Thoracic aorta (tissue), 2 donors: Measurements from ENCODE around the gene DPP6. TPM values are rescaled to one million over a fixed set of nuclear protein-coding genes. Genes with fewer than 3 reads are reported as not detected.

Source experiments
- ATAC-seq: fragments of 150-250 bp; one replicate; pipeline ENCODE4 v1.8.0; 2017; ENCODE audit warnings: low read depth; ENCODE audit not compliant: insufficient number of reproducible peaks, low FRiP score
- DNase-seq: peaks from one replicate; pipeline ENCODE4 v3.0.0-alpha.2; 2020; ENCODE audit warnings: low spot score
- H3K27ac ChIP-seq, 2 donors: fragments of 200-600 bp; sonication (generic); 1 replicate in 1 of 2; 2 replicates in 1 of 2; pipeline ENCODE4 v1.5.1; 2016; ENCODE audit warnings: mild to moderate bottlenecking in 2 of 2, moderate library complexity in 2 of 2
- H3K27me3 ChIP-seq: fragments of 200-600 bp; sonication (generic); replicated peaks from 2 replicates; pipeline ENCODE4 v1.6.0; 2016; ENCODE audit warnings: mild to moderate bottlenecking; ENCODE audit not compliant: insufficient read depth
- H3K36me3 ChIP-seq: fragments of 200-600 bp; sonication (generic); one replicate; pipeline ENCODE4 v1.5.1; 2016
- H3K4me1 ChIP-seq, 2 donors: fragments of 200-600 bp; sonication (generic); 1 replicate in 1 of 2; 2 replicates in 1 of 2; pipeline versions ENCODE4 v1.5.1 to v1.6.0; 2016; ENCODE audit warnings: low read depth in 2 of 2, mild to moderate bottlenecking in 1 of 2; ENCODE audit not compliant: control insufficient read depth in 1 of 2
- H3K4me3 ChIP-seq: fragments of 200-600 bp; sonication (generic); 2 replicates; pipeline ENCODE4 v1.5.1; 2016; ENCODE audit warnings: mild to moderate bottlenecking
- H3K9me3 ChIP-seq: fragments of 200-600 bp; sonication (generic); 2 replicates; pipeline ENCODE4 v1.5.1; 2016
- total RNA-seq, 2 donors: library from RNA; depleted of rRNA; stranded (reverse); fragments of >200 nt; gene quantifications; one replicate each; pipeline versions ENCODE4 v1.1.0 to v1.2.3, GENCODE V29; 2016
- TF ChIP-seq, protein P1 (sequence below): fragments of 200-600 bp; sonication (generic); IDR thresholded peaks from one replicate; pipeline ENCODE4 v1.5.1; 2019; ENCODE audit warnings: antibody characterized with exemption

DPP6 gene
- total RNA-seq, 2 donors from 2014 or later = not detected

DNA sequence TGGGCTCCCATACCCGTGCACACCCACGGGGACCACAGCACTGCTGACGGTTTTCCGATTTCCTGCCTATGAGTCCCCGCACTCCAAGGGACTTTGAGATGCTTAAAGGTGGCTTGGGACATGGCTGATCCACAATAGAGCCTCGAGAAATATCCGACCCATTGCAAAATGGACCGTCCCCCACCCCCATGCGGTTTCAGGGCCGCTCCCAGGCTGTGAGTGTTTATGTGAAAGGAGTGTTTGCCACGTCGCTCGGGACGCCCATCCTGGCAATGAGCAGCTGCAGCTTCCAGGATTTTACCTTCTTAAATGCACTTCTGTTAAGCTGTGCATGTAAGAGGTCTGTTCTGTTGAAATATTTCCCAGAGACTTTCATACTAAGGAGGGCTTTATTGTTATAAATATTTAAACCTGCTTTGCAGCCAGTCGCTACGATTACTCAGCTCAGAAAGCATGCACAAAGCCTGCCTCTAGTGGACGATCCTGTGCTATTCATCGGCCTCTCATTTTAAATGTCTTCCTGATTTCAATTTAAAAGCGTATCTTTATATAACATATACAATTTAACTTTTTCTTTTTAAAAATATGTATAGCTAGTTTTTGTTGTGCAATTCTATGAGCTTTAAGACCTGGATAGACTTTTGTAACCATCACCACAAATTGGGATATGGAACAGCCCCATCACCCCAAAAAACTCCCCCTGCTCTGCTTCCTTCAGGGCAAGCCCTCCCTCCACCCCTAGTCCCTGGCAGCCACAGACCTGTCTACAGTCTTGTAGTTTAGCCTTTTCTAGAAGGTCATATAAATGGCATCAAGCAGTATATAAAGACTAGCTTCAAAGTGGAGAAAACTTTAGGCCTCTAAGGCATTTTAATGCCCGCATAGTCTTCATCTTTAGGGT, 532.4 kb downstream of the DPP6 start:
- Histone ChIP-seq H3K4me1 (no peaks in the 10 kb centered on the region), H3K9me3 (no peaks in the 10 kb centered on the region), H3K36me3 (no peaks in the 10 kb centered on the region), H3K27me3 (no peaks in the 10 kb centered on the region), H3K27ac (no peak overlapping the region), H3K4me3 (no peak overlapping the region)
- no peak for ATAC-seq
- TF ChIP-seq, protein P1, sequence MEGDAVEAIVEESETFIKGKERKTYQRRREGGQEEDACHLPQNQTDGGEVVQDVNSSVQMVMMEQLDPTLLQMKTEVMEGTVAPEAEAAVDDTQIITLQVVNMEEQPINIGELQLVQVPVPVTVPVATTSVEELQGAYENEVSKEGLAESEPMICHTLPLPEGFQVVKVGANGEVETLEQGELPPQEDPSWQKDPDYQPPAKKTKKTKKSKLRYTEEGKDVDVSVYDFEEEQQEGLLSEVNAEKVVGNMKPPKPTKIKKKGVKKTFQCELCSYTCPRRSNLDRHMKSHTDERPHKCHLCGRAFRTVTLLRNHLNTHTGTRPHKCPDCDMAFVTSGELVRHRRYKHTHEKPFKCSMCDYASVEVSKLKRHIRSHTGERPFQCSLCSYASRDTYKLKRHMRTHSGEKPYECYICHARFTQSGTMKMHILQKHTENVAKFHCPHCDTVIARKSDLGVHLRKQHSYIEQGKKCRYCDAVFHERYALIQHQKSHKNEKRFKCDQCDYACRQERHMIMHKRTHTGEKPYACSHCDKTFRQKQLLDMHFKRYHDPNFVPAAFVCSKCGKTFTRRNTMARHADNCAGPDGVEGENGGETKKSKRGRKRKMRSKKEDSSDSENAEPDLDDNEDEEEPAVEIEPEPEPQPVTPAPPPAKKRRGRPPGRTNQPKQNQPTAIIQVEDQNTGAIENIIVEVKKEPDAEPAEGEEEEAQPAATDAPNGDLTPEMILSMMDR = no peak
- DNase-seq = no peak

DNA sequence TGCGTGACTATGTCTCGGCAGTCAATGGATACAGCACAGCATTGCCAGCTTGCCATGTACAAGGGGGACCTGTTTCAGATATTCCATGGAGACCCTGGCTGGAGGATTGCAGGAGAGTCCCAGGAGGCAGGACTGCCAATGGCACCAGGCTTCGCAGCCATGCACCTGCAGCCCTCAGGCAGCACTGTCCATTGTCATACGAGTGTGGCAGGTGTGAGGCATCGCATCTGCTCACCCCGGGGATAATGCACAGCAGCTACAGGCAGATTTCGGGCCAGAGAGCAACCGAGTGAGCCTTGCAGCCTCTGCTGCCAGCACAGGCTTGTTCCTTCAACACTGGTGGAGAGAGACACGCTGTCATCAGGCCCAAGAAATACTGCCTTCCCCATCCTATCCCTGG, 535.6 kb downstream of the DPP6 start:
- no peak for DNase-seq
- no peaks in the 10 kb centered on the region for H3K27me3 ChIP-seq
- no peaks in the 10 kb centered on the region for H3K36me3 ChIP-seq
- H3K27ac ChIP-seq = no peak overlapping the region
- no peaks in the 10 kb centered on the region for H3K4me1 ChIP-seq
- TF ChIP-seq, protein P1 = no peak
- ATAC-seq = no peak
- H3K4me3 ChIP-seq = no peak overlapping the region
- no peaks in the 10 kb centered on the region for H3K9me3 ChIP-seq

DNA sequence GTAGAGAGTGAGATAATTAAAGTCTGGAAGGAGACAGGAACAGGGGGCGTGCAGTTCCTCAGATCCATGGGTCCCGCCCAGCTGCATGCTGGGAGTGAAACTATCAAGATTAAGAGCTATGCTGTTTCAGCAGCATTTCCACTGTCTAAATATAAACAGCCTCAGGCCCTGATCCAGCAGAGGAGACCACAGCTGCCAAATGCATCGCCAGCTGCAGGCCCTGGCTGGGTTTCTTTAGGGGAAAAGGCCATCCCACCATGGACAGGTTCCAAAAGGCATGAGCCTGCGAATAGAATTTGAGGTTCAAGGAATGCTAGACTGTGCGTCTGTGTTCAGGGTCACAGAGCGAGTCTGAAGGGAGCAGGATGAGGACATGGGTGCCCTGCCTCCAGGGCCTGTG, 539.3 kb downstream of the DPP6 start:
- Histone ChIP-seq H3K36me3 (no peaks in the 10 kb centered on the region), H3K9me3 (no peaks in the 10 kb centered on the region), H3K4me3 (no peak overlapping the region), H3K27me3 (no peaks in the 10 kb centered on the region), H3K27ac (no peak overlapping the region), H3K4me1 (no peaks in the 10 kb centered on the region)
- no peak for DNase-seq
- TF ChIP-seq, protein P1 = no peak
- ATAC-seq = no peak

DNA sequence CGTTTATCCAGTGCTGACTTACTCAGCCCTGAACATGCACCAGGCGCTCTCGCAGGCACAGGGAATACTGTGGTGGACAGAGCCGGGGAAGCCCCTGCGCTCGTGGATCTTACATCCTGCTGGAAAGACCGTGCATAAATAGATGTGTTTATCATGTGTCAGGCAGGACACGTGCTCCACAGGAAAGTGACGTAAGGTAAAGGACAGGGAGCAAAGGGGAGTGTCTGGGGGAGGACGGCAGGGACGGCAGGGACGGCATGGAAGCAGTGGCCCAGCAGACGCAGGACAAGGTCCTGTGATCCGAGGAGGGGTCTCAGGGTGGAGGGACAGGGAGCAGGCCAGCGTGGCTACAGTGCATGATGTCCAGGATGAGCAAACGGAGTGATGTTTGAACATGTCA, 540.2 kb downstream of the DPP6 start:
- TF ChIP-seq, protein P1 = no peak
- H3K27ac ChIP-seq = no peak overlapping the region
- H3K27me3 ChIP-seq = no peaks in the 10 kb centered on the region
- no peaks in the 10 kb centered on the region for H3K36me3 ChIP-seq
- no peak for ATAC-seq
- H3K4me3 ChIP-seq = no peak overlapping the region
- H3K4me1 ChIP-seq = no peaks in the 10 kb centered on the region
- no peak for DNase-seq
- H3K9me3 ChIP-seq = no peaks in the 10 kb centered on the region

DNA sequence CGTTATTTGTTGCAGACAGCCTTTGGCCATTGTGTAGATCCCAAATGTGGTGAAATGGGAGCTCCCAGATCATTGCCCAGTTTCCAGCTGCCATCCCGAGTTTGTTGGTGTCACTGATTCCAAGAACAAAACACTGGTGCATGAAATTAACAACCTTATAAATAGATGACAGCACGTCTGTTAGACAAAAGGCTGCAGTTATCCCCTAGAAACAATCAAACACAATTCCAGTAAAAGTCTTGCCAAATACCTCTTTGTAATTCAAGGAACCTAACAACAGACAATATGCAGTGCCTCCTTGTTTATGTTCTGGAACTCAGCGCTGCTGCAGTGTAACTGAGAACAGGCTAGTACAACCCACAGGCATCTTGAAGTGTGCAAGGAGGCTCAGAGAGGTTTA, 546.2 kb downstream of the DPP6 start:
- ATAC-seq (no peak), DNase-seq (no peak)
- Histone ChIP-seq H3K4me3 (no peak overlapping the region), H3K27me3 (no peaks in the 10 kb centered on the region), H3K27ac (no peak overlapping the region), H3K36me3 (no peaks in the 10 kb centered on the region), H3K4me1 (no peaks in the 10 kb centered on the region), H3K9me3 (no peaks in the 10 kb centered on the region)
- TF ChIP-seq, protein P1 = no peak
